ENCODE measurements around the gene SPECC1L.

Gene SPECC1L

DNA sequence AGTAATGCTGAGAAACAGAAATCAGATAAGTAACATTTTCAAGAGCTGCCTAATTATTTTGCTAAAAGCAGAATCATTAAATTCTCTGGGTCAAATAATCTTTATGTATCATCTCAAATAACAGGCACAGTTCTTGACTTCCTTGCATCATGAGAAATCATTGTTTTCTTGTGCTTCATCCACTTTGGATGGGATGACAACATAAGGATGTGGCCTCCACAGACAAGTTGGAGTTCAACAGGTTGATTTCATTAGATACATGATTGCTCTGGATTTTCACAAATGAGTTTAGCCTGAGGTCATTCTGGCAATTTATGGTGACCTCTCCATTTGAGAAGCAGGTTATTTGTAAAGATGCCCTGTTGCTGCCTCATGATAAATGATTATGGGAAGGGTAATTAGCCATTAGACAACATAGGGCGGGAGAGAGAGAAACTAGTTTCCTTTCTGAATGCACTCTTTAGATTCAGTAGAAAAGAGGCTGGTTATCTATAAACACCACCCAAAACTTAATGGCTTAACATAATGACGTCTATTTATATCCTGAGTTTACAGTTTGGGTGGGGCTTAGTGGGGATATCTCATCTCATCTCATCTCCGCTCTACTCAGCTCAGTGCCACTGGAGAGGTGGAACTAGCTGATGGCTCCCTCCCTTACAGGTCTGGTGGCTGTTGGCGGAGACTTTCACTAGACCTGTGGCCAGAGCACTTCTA lies 121.7 kb downstream of the SPECC1L start:
- TF ChIP-seq, protein P1, sequence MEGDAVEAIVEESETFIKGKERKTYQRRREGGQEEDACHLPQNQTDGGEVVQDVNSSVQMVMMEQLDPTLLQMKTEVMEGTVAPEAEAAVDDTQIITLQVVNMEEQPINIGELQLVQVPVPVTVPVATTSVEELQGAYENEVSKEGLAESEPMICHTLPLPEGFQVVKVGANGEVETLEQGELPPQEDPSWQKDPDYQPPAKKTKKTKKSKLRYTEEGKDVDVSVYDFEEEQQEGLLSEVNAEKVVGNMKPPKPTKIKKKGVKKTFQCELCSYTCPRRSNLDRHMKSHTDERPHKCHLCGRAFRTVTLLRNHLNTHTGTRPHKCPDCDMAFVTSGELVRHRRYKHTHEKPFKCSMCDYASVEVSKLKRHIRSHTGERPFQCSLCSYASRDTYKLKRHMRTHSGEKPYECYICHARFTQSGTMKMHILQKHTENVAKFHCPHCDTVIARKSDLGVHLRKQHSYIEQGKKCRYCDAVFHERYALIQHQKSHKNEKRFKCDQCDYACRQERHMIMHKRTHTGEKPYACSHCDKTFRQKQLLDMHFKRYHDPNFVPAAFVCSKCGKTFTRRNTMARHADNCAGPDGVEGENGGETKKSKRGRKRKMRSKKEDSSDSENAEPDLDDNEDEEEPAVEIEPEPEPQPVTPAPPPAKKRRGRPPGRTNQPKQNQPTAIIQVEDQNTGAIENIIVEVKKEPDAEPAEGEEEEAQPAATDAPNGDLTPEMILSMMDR (IDR thresholded peaks at IDR 0.05) = no peak

DNA sequence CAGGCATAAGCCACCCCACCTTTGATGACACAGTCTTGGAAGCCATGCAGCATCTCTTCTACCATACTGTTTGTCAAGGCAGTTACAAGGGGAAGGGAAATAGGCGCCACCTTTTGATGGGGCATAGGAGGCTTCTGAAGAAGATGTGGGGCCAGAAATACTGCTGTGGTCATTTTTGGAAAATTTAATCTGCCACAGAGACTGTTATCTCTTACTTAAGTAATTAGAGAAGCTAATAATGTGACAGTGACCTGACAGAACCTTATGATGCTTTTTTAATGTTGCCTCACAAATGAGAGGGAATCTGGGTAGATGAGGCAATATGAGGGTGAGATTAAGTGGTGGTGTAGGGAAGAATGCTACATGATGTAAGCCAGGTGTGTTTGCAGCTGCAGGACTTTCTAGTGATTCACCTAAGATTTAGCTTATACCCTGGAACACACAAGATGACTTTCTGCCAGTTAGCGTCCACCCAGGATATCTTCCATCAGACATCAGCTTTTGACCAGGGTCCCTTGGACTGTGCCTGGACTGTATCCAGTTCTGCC lies 122.5 kb downstream of the SPECC1L start:
- TF ChIP-seq, protein P1 (IDR thresholded peaks at IDR 0.05) = no peak

DNA sequence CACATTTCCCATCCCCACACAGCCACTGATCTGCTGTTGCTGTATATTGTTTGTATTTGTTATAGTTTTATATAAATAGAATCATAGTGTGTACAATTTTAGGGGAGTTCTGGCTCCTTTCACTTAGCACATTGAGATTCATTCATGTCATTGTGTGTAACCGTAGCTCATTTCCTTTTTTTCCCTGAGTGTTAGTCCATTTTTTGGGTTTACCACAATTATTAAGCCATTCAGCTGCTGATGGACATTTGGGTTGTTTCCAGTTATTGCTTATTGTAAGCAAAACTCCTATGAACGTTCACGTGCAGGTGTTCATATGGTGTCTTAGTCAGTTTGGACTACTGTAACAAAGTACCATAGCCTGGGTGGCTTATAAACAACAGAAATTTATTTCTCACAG lies 123.2 kb downstream of the SPECC1L start:
- TF ChIP-seq, protein P1 (IDR thresholded peaks at IDR 0.05) = no peak

DNA sequence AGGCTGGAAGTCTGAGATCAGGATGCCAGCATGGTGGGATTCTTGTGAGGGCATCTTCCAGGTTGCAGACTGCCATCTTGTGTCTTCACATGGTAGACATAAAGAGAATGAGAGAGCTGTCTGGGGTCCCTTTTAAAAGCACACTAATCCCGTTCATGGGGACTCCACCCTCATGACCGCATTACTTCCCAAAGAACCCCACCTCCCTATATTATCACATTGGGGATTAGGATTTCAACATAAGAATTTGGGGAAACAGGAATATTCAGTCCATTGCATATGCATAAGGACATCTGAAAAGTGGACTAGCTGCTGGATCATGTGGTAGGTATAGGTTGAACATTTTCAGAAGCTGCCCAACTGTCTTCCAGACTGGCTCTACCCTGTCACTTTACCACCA lies 123.6 kb downstream of the SPECC1L start:
- TF ChIP-seq, protein P1 (IDR thresholded peaks at IDR 0.05) = no peak

DNA sequence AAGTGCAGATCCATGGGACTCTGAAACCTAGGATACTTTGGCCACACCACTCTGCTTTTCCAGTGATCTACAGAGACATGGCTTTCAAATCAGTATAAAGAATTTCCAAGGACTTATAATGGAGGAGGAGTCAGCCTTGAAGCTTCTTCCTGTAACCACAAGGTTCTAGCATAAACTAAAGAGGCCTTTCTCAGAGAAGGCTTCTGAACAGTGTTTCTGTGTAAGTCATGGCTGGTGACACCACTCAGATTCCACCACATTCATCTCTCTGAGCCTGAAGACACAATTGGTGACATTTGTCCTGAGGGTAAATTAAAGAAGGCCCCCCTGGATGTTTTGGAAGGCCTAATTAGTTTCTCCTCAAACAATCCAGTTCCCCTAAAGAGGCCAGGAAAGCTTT lies 127.8 kb downstream of the SPECC1L start:
- TF ChIP-seq, protein P1 (IDR thresholded peaks at IDR 0.05) = no peak

DNA sequence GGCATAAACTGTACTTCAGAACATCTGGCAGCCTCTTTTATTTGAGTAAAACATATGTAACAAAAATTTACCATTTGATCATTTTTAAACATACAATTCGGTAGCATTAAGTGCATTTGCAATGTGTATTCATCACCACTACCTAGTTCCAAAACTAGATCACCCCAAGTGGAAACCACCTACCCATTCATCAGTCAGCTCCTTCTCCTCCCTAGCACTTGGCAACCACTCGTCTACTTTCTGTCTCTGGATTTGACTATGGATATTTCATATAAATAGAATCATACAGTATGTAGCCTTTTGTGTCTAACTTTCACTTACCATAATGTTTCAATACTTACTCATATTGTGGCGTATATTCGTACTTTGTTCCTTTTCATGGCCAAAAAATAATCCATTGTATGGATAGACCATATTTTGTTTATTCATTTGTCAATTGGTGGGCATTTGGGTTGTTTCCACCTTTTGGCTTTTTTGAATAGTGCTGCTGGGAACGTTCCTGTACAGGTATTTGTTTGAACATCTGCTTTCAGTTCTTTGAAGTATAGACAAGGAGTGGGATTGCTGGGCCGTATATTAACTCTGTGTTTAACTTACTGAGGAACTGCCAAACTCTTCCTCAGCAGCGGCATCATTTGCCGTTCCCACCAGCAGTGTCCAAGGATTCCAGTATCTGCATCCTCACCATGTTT lies 129.5 kb downstream of the SPECC1L start:
- TF ChIP-seq, protein P1 (IDR thresholded peaks at IDR 0.05) = no peak

DNA sequence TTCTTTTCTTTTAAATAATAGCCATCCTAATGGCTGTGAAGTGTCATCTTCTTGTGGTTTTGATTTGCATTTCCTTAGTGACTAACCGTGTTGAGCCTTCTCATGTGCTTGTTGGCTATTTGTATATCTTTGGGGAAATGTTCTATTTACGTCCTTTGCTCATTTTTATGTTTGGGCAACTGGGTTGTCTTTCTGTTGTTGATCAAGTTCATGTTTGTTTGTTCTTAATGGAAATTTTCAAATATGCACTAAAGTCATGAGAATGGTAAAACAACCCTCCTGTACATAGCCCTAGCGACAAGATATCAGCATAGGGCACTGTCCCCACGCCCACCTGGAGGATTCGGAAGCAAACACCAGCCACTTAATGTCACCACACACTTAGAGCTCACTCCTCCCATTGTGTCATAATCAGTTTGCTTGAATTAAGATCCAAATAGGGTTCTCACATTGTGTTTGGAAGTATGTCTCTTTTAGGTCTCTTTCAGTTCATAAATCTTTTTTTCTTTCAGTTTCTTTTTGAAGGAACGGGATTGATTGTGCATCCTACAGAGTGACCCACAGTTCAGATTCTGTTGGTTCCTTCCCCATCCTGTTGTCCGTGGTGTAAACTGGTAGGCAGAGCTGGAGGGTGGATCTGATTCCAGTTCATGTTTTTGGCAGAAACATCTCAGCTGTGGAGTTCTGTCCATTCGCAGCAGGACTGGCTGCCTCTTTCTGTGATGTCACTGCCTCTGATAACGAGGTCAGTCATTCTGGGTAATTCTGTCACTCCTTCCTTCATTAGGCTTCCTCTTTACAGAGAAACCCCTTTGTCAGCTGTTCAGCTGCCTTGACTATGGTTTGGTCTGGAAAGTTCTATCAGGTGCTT lies 130.3 kb downstream of the SPECC1L start:
- TF ChIP-seq, protein P1 (IDR thresholded peaks at IDR 0.05) = no peak

Measured in LNCAP (cell line).